ENCODE results near the gene CASZ1. TPM values are rescaled to one million over a fixed set of nuclear protein-coding genes. Genes with fewer than 3 reads are reported as not detected.

Gene CASZ1
- total RNA-seq, 4 donors from 2014 or later: 106 to 229 (median 160) TPM

- Histone ChIP-seq H3K36me3 (no peaks in the 10 kb centered on the region), H3K4me3 (no peak overlapping the region), H3K27ac (no peak overlapping the region), H3K27me3 (no peaks in the 10 kb centered on the region), H3K9me3 (no peaks in the 10 kb centered on the region), H3K4me1 (peaks cover 11% of the 10 kb centered on the region)
- 84% methylated on average over 6 of the region's 6 CpGs for WGBS
- DNase-seq (ENCODE audit: low spot score in 2 of 2): no peak
- TF ChIP-seq POLR2A (IDR thresholded peaks at IDR 0.05): no peak
- TF ChIP-seq CTCF (IDR thresholded peaks at IDR 0.05): no peak
- TF ChIP-seq POLR2AphosphoS5 (IDR thresholded peaks at IDR 0.05): no peak
- no peak for TF ChIP-seq EP300 (IDR thresholded peaks at IDR 0.05)
These were observed 194.9 kb downstream of the CASZ1 start for GRCh38 chr1:10601342-10602070.

GRCh38 chr1:10599194-10599861, 197.1 kb downstream of the CASZ1 start:
- TF ChIP-seq POLR2AphosphoS5 (IDR thresholded peaks at IDR 0.05) (no peak), POLR2A (IDR thresholded peaks at IDR 0.05) (no peak), EP300 (IDR thresholded peaks at IDR 0.05) (no peak), CTCF (IDR thresholded peaks at IDR 0.05) (no peak)
- Histone ChIP-seq H3K27me3 (no peaks in the 10 kb centered on the region), H3K4me1 (peaks cover 11% of the 10 kb centered on the region), H3K36me3 (no peaks in the 10 kb centered on the region), H3K27ac (no peak overlapping the region), H3K4me3 (no peak overlapping the region), H3K9me3 (no peaks in the 10 kb centered on the region)
- WGBS: 42% methylated on average over 3 of the region's 6 CpGs
- DNase-seq (ENCODE audit: low spot score in 2 of 2): no peak

GRCh38 chr1:10598389-10598702, 198.1 kb downstream of the CASZ1 start:
- Histone ChIP-seq H3K27ac (no peak overlapping the region), H3K36me3 (no peaks in the 10 kb centered on the region), H3K4me3 (no peak overlapping the region), H3K4me1 (peaks cover 11% of the 10 kb centered on the region), H3K27me3 (no peaks in the 10 kb centered on the region), H3K9me3 (no peaks in the 10 kb centered on the region)
- TF ChIP-seq POLR2AphosphoS5 (IDR thresholded peaks at IDR 0.05) (no peak), EP300 (IDR thresholded peaks at IDR 0.05) (no peak), POLR2A (IDR thresholded peaks at IDR 0.05) (no peak), CTCF (IDR thresholded peaks at IDR 0.05) (no peak)
- 69% methylated on average over 6 of the region's 6 CpGs for WGBS
- no peak for DNase-seq (ENCODE audit: low spot score in 2 of 2)

- no peak overlapping the region for H3K4me3 ChIP-seq
- H3K4me1 ChIP-seq: peaks cover 9% of the 10 kb centered on the region
- no peak overlapping the region for H3K27ac ChIP-seq
- DNase-seq (ENCODE audit: low spot score in 2 of 2): no peak
- no peaks in the 10 kb centered on the region for H3K36me3 ChIP-seq
- TF ChIP-seq EP300 (IDR thresholded peaks at IDR 0.05): no peak
- TF ChIP-seq POLR2AphosphoS5 (IDR thresholded peaks at IDR 0.05): no peak
- TF ChIP-seq POLR2A (IDR thresholded peaks at IDR 0.05): no peak
- no peak for TF ChIP-seq CTCF (IDR thresholded peaks at IDR 0.05)
- 88% methylated on average over 12 of the region's 13 CpGs for WGBS
- H3K27me3 ChIP-seq: no peaks in the 10 kb centered on the region
- H3K9me3 ChIP-seq: no peaks in the 10 kb centered on the region
These were observed 198.7 kb downstream of the CASZ1 start for GRCh38 chr1:10597492-10598388.

- Histone ChIP-seq H3K27me3 (no peaks in the 10 kb centered on the region), H3K27ac (no peak overlapping the region), H3K4me3 (no peak overlapping the region), H3K36me3 (no peaks in the 10 kb centered on the region), H3K9me3 (no peaks in the 10 kb centered on the region), H3K4me1 (peaks cover 6% of the 10 kb centered on the region)
- 86% methylated on average over 6 of the region's 6 CpGs for WGBS
- no peak for DNase-seq (ENCODE audit: low spot score in 2 of 2)
- TF ChIP-seq POLR2A (IDR thresholded peaks at IDR 0.05) (no peak), POLR2AphosphoS5 (IDR thresholded peaks at IDR 0.05) (no peak), EP300 (IDR thresholded peaks at IDR 0.05) (no peak), CTCF (IDR thresholded peaks at IDR 0.05) (no peak)
These were observed 199.7 kb downstream of the CASZ1 start for GRCh38 chr1:10596780-10597179.
